ENCODE results near the gene RETREG3. TPM values are rescaled to one million over a fixed set of nuclear protein-coding genes. Genes with fewer than 3 reads are reported as not detected.

RETREG3 gene
- total and polyA plus RNA-seq, 9 of the 15 experiments (the other 6 are each of a cell fraction or from before 2014, with no cell fraction given) = 4.1 to 39.0 (median 16.9) TPM

GRCh38 chr17:42578282-42578869 lies 30.8 kb downstream of the RETREG3 start (continued):
- 0 out of 4 replicates have a peak, but pooled peaks of 1 of the 2 experiments have one; percentile 13 for TF ChIP-seq ZNF318 (IDR thresholded peaks at IDR 0.05; ENCODE audit: borderline replicate concordance in 1 of 2, low read depth in 1 of 2)
- no peak for TF ChIP-seq ZNF217 (CRISPR knock-in tag; IDR thresholded peaks at IDR 0.05)
- TF ChIP-seq ILF3 (IDR thresholded peaks at IDR 0.05; ENCODE audit: borderline replicate concordance) = no peak
- no peak for TF ChIP-seq NR2F6 (CRISPR knock-in tag; IDR thresholded peaks at IDR 0.05)
- TF ChIP-seq RBM34 (IDR thresholded peaks at IDR 0.05; ENCODE audit: borderline replicate concordance, insufficient read depth, low read length) = no peak
- TF ChIP-seq GMEB1 (CRISPR knock-in tag; IDR thresholded peaks at IDR 0.05) = no peak
- TF ChIP-seq TAF7 (tag; IDR thresholded peaks at IDR 0.05) = no peak
- TF ChIP-seq FOSL1 (tag; conservative IDR thresholded peaks at IDR 0.05) = no peak
- TF ChIP-seq PPARD (CRISPR knock-in tag; IDR thresholded peaks at IDR 0.05) = no peak
- no peak for TF ChIP-seq SAFB2 (IDR thresholded peaks at IDR 0.05; ENCODE audit: borderline replicate concordance, low read depth, low read length, severe bottlenecking)
- no peak for TF ChIP-seq CBX5 (IDR thresholded peaks at IDR 0.05; ENCODE audit: borderline replicate concordance, low read depth)
- TF ChIP-seq PML (IDR thresholded peaks at IDR 0.05; ENCODE audit: low read length) = no peak
- TF ChIP-seq TFAP4 (CRISPR knock-in tag; IDR thresholded peaks at IDR 0.05; ENCODE audit: borderline replicate concordance) = peak; percentile 40; the same call in 1 of the 2 replicates
- peak; percentile 93 to 94 (median 93) for TF ChIP-seq CTCF (IDR thresholded peaks at IDR 0.05 in 2 of 3, conservative IDR thresholded peaks at IDR 0.05 in 1 of 3; ENCODE audit: insufficient read depth in 2 of 3, low read depth in 1 of 3, low read length in 3 of 3)
- TF ChIP-seq KAT8 (IDR thresholded peaks at IDR 0.05; ENCODE audit: low read depth) = no peak
